Esophagus (tissue), 2 donors: ENCODE measurements around the gene NRDE2. TPM values are rescaled to one million over a fixed set of nuclear protein-coding genes. Genes with fewer than 3 reads are reported as not detected.
"Not testable (repeated sequence)": the region's sequence is repeated elsewhere in the genome, so short reads cannot be mapped to it uniquely, and the experiment has no call there.

Experiments
- H3K27ac ChIP-seq, 2 donors: one replicate each; pipeline ENCODE4 v1.5.1; 2013; ENCODE audit warnings: low read depth in 2 of 2, mild to moderate bottlenecking in 2 of 2, inconsistent platforms in 1 of 2, low read length in 1 of 2, moderate library complexity in 1 of 2
- H3K27me3 ChIP-seq, 2 donors: one replicate each; pipeline ENCODE4 v1.6.1; 2013; ENCODE audit warnings: low read length in 2 of 2, control low read depth in 1 of 2, mild to moderate bottlenecking in 1 of 2; ENCODE audit not compliant: insufficient read depth in 2 of 2, control insufficient read depth in 1 of 2
- H3K36me3 ChIP-seq, 2 donors: one replicate each; pipeline ENCODE4 v1.6.1; 2013; ENCODE audit warnings: low read length in 1 of 2; ENCODE audit not compliant: control insufficient read depth in 2 of 2, insufficient read depth in 2 of 2
- H3K4me1 ChIP-seq, 2 donors: one replicate each; pipeline ENCODE4 v1.6.1; 2013; ENCODE audit warnings: low read length in 1 of 2; ENCODE audit not compliant: control insufficient read depth in 2 of 2, insufficient read depth in 2 of 2
- H3K4me3 ChIP-seq, 2 donors: one replicate each; pipeline ENCODE4 v1.5.1; 2013; ENCODE audit warnings: low read length in 2 of 2, mild to moderate bottlenecking in 2 of 2, low read depth in 1 of 2, moderate library complexity in 1 of 2
- H3K9me3 ChIP-seq, 2 donors: one replicate each; pipeline ENCODE4 v1.6.1; 2013; ENCODE audit warnings: mild to moderate bottlenecking in 2 of 2, low read depth in 1 of 2, low read length in 1 of 2, moderate library complexity in 1 of 2; ENCODE audit not compliant: control insufficient read depth in 2 of 2, insufficient read depth in 1 of 2
- WGBS, 2 donors: extraction: QIAGEN DNeasy Blood & Tissue Kit; methylation state at CpG; one replicate each; pipeline ENCODE4 v1.1.7; 2013; 5-methylcytosine and 5-hydroxymethylcytosine counted together
- polyA plus RNA-seq, 2 donors: library from polyadenylated mRNA; stranded (reverse); fragments of 200-250 nt; gene quantifications; one replicate each; pipeline ENCODE4 v1.2.3, GENCODE V29; 2013
- donor health status: healthy with polysubstance abuse.
- donor health status: Bipolar disorder and iron deficiency.

The NRDE2 gene
- polyA plus RNA-seq, 2 donors = 5.4 to 7.4 TPM

- Histone ChIP-seq H3K27ac (no peak overlapping the region), H3K4me3 (no peak overlapping the region), H3K4me1 (no peaks in the 10 kb centered on the region), H3K36me3 (peaks cover 14 to 21% of the 10 kb centered on the region in 2 donors), H3K9me3 (no peaks in the 10 kb centered on the region), H3K27me3 (no peaks in the 10 kb centered on the region)
- 80 to 81% methylated on average over 7 to 8 of the region's 8 CpGs for WGBS, 2 donors
These were observed 67.8 kb downstream of the NRDE2 start for GRCh38 chr14:90263748-90264449.

- no peaks in the 10 kb centered on the region for H3K27me3 ChIP-seq
- WGBS, 2 donors = 0 to 1% methylated on average over 55 of the region's 55 CpGs
- H3K4me3 ChIP-seq = peak within 1 kb of the TSS; percentile 86 to 90
- H3K36me3 ChIP-seq = peaks cover 0 to 5% of the 10 kb centered on the region in 2 donors
- peak within 1 kb of the TSS; percentile 56 for H3K27ac ChIP-seq
- no peaks in the 10 kb centered on the region for H3K4me1 ChIP-seq
- no peaks in the 10 kb centered on the region for H3K9me3 ChIP-seq
These were observed 75.2 kb downstream of the NRDE2 start, which contains the start of gene PSMC1 for GRCh38 chr14:90256354-90257131. Gene PSMC1 (plus strand): TSS chr14:90256553. CDS start chr14:90256598, 45 bp downstream.

GRCh38 chr14:90255871-90256270 is 75.9 kb downstream of the NRDE2 start:
- peak overlapping the region in 1 of 2 donors; percentile 90 for H3K4me3 ChIP-seq
- H3K27me3 ChIP-seq = no peaks in the 10 kb centered on the region
- no peaks in the 10 kb centered on the region for H3K9me3 ChIP-seq
- no peaks in the 10 kb centered on the region for H3K4me1 ChIP-seq
- peaks cover 0 to under 1% of the 10 kb centered on the region in 2 donors for H3K36me3 ChIP-seq
- WGBS, 2 donors = 60 to 61% methylated on average over 1 of the region's 1 CpG
- no peak overlapping the region for H3K27ac ChIP-seq

- Histone ChIP-seq H3K27me3 (no peaks in the 10 kb centered on the region), H3K36me3 (no peaks in the 10 kb centered on the region), H3K4me1 (no peaks in the 10 kb centered on the region), H3K4me3 (no peak overlapping the region), H3K27ac (no peak overlapping the region), H3K9me3 (no peaks in the 10 kb centered on the region)
- WGBS, 2 donors = 78 to 82% methylated on average over 8 of the region's 8 CpGs
These were observed 77.9 kb downstream of the NRDE2 start for GRCh38 chr14:90253826-90254225.

- Histone ChIP-seq H3K36me3 (no peaks in the 10 kb centered on the region), H3K27ac (no peak overlapping the region), H3K9me3 (no peaks in the 10 kb centered on the region), H3K27me3 (no peaks in the 10 kb centered on the region), H3K4me1 (no peaks in the 10 kb centered on the region), H3K4me3 (no peak overlapping the region)
- 92 to 96% methylated on average over 2 of the region's 2 CpGs for WGBS, 2 donors
These were observed 83.1 kb downstream of the NRDE2 start for GRCh38 chr14:90248594-90248993.

GRCh38 chr14:90247441-90247840 is 84.3 kb downstream of the NRDE2 start:
- not testable (repeated sequence) for H3K27me3 ChIP-seq, H3K9me3 ChIP-seq, H3K36me3 ChIP-seq, H3K4me1 ChIP-seq, H3K27ac ChIP-seq, H3K4me3 ChIP-seq
- WGBS, 2 donors = 79% methylated on average over 10 of the region's 10 CpGs

- H3K27me3 ChIP-seq = no peaks in the 10 kb centered on the region
- no peaks in the 10 kb centered on the region for H3K4me1 ChIP-seq
- WGBS, 2 donors = 87 to 88% methylated on average over 4 of the region's 4 CpGs
- no peak overlapping the region for H3K27ac ChIP-seq
- no peaks in the 10 kb centered on the region for H3K36me3 ChIP-seq
- H3K9me3 ChIP-seq = no peaks in the 10 kb centered on the region
- H3K4me3 ChIP-seq = no peak overlapping the region
These were observed 84.8 kb downstream of the NRDE2 start for GRCh38 chr14:90246936-90247335.

- Histone ChIP-seq H3K27me3 (no peaks in the 10 kb centered on the region), H3K4me1 (no peaks in the 10 kb centered on the region), H3K4me3 (no peak overlapping the region), H3K27ac (no peak overlapping the region), H3K9me3 (peaks cover 3 to 18% of the 10 kb centered on the region in 2 donors), H3K36me3 (no peaks in the 10 kb centered on the region)
These were observed 89.3 kb downstream of the NRDE2 start for GRCh38 chr14:90242444-90242843.

- 74 to 76% methylated on average over 3 of the region's 3 CpGs for WGBS, 2 donors
- H3K9me3 ChIP-seq = peaks cover 3 to 18% of the 10 kb centered on the region in 2 donors
These were observed 92.6 kb downstream of the NRDE2 start for GRCh38 chr14:90239139-90239538.

More at GRCh38 chr14:90239139-90239538, 92.6 kb downstream of the NRDE2 start:
- H3K36me3 ChIP-seq = no peaks in the 10 kb centered on the region
- H3K4me3 ChIP-seq = no peak overlapping the region
- H3K27me3 ChIP-seq = no peaks in the 10 kb centered on the region
- H3K27ac ChIP-seq = no peak overlapping the region
- H3K4me1 ChIP-seq = no peaks in the 10 kb centered on the region
